ENCODE results near the gene LRRC34.

LRRC34 gene

GRCh38 chr3:169813278-169813677 is 574 bp upstream of the LRRC34 start:
- DNase-seq: no peak

- DNase-seq: peak; percentile 11
These were observed 923 bp downstream of the LRRC34 start for GRCh38 chr3:169811631-169812331.

- no peak for DNase-seq
These were observed 3.4 kb downstream of the LRRC34 start for GRCh38 chr3:169809230-169809795.

- no peak for DNase-seq
These were observed 8.0 kb downstream of the LRRC34 start for GRCh38 chr3:169804681-169805080.

- no peak for DNase-seq
These were observed 20.3 kb downstream of the LRRC34 start for GRCh38 chr3:169792359-169792758.

GRCh38 chr3:169790687-169791429 is 21.8 kb downstream of the LRRC34 start:
- no peak for DNase-seq

- no peak for DNase-seq
These were observed 22.5 kb downstream of the LRRC34 start for GRCh38 chr3:169790219-169790618.

- DNase-seq: no peak
These were observed 24.9 kb downstream of the LRRC34 start for GRCh38 chr3:169787791-169788190.

GRCh38 chr3:169787120-169787519 is 25.6 kb downstream of the LRRC34 start:
- no peak for DNase-seq

GRCh38 chr3:169781209-169781855 is 31.4 kb downstream of the LRRC34 start:
- DNase-seq: no peak

- no peak for DNase-seq
These were observed 32.0 kb downstream of the LRRC34 start for GRCh38 chr3:169780742-169781141.

- no peak for DNase-seq
These were observed 34.9 kb downstream of the LRRC34 start for GRCh38 chr3:169777822-169778221.

GRCh38 chr3:169774186-169774585 is 38.5 kb downstream of the LRRC34 start:
- no peak for DNase-seq

- peak; percentile 87 for DNase-seq
These were observed 39.5 kb downstream of the LRRC34 start, which contains the start of gene MYNN for GRCh38 chr3:169772897-169773816. MYNN (plus strand) TSS chr3:169773396; CDS start chr3:169774296, 900 bp downstream.

GRCh38 chr3:169772305-169772896 is 40.3 kb downstream of the LRRC34 start:
- no peak for DNase-seq

- DNase-seq: peak; percentile 55
These were observed 41.0 kb downstream of the LRRC34 start for GRCh38 chr3:169771497-169772304.

- DNase-seq: peak; percentile 51
These were observed 43.2 kb downstream of the LRRC34 start, which contains the start of gene ACTRT3 for GRCh38 chr3:169769287-169770181. ACTRT3 (minus strand) TSS chr3:169769561; CDS start chr3:169769520, 41 bp downstream.

- peak; percentile 92 for DNase-seq
These were observed 47.7 kb downstream of the LRRC34 start, which contains the start of gene TERC for GRCh38 chr3:169764882-169765612. TERC (minus strand) TSS chr3:169765060.

All from activated gamma-delta T cell treated with Interleukin-2 at 50 U/mL for 16 hours (primary cell).